ENCODE data around the gene KIR2DL1.
"Not testable (repeated sequence)": the region's sequence is repeated elsewhere in the genome, so short reads cannot be mapped to it uniquely, and the experiment has no call there.

The KIR2DL1 gene

DNA sequence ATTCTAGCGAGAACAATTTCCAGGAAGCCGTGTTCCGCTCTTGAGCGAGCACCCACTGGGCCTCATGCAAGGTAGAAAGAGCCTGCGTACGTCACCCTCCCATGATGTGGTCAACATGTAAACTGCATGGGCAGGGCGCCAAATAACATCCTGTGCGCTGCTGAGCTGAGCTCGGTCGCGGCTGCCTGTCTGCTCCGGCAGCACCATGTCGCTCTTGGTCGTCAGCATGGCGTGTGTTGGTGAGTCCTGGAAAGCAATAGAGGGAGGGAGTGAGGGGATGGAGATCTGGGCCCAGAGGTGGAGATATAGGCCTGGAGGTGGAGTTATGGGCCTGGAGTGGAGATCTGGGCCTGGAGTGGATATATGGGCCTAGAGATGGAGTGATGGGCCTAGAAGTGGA is at the start of gene KIR2DL1:
Gene KIR2DL1 (plus strand): TSS at position 148 of the 400 bp plus-strand sequence. CDS start 58 bp downstream, at position 206.
- DNase-seq: not testable (repeated sequence)

DNA sequence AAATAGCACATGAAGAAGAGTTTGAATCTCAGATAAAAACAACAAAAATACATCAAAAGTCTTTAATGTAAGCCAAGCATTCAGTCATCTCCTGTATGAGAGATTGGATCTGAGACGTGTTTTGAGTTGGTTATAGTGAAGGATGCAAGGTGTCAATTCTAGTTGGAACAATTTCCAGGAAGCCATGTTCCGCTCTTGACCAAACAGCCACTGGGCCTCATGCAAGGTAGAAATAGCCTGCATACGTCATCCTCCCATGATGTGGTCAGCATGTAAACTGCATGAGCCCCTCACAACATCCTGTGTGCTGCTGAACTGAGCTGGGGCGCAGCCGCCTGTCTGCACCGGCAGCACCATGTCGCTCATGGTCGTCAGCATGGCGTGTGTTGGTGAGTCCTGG is 45.5 kb upstream of the KIR2DL1 start, which contains the start of gene KIR3DL3:
Gene KIR3DL3 (plus strand): TSS at position 301 of the 400 bp plus-strand sequence. CDS start 55 bp downstream, at position 356.
- DNase-seq: no peak

DNA sequence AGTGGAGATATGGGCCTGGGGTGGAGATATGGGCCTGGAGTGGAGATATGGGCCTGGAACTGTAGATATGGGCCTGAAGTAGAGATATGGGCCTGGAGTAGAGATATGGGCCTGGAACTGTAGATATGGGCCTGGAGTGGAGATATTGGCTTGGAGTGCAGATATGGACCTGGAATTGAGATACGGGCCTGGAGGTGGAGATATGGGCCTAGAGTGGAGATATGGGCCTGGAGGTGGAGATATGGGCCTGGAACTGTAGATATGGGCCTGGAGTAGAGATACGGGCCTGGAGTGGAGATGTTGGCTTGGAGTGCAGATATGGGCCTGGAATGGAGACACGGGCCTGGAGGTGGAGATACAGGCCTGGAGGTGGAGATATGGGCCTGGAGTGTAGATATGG is 44.9 kb upstream of the KIR2DL1 start:
- DNase-seq: no peak

DNA sequence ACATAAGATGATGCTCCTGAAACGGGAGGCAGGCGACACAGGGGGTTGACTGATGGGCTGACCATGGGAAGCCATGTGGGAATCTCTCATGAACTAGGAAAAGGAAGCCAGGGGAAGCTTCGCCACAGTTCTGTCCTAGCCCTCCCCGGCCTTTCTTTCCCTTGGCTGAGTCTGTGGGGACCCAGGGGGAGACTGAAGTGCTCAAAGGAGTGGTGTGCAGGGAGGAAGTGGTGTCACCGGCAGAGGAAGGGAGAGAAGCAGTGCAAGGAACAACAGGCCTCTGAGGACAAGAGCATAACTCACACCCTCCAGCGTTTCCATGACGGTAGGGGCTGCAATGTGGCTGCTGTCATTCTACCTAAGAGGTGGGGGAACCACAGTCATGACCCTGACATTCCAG is 44.3 kb upstream of the KIR2DL1 start:
- no peak for DNase-seq

DNA sequence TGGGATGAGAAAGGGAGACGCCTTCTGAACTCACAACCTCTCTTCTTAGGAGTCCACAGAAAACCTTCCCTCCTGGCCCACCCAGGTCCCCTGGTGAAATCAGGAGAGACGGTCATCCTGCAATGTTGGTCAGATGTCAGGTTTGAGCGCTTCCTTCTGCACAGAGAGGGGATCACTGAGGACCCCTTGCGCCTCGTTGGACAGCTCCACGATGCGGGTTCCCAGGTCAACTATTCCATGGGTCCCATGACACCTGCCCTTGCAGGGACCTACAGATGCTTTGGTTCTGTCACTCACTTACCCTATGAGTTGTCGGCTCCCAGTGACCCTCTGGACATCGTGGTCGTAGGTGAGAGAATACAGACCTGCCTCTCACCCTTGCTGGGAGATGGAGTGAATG is 42.0 kb upstream of the KIR2DL1 start:
- DNase-seq: no peak

DNA sequence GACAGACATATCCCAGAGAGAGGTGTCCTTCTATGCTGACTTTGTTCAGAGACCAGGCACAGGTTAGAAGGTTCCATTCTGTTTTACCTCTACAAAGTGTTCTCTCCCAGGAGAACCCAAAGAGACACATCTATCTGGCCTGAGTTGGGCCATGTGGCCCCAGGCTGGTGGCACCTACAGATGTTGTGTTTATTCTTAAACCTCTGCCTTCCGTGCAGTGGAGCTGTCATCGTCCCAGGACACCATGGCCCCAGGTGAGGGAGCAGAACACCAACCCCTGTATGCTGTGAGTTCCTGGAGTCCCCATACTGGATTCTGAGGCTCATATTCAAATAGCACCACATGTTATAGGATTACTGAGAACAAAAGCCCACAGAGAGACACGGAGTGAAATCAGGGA is 41.4 kb upstream of the KIR2DL1 start:
- no peak for DNase-seq

DNA sequence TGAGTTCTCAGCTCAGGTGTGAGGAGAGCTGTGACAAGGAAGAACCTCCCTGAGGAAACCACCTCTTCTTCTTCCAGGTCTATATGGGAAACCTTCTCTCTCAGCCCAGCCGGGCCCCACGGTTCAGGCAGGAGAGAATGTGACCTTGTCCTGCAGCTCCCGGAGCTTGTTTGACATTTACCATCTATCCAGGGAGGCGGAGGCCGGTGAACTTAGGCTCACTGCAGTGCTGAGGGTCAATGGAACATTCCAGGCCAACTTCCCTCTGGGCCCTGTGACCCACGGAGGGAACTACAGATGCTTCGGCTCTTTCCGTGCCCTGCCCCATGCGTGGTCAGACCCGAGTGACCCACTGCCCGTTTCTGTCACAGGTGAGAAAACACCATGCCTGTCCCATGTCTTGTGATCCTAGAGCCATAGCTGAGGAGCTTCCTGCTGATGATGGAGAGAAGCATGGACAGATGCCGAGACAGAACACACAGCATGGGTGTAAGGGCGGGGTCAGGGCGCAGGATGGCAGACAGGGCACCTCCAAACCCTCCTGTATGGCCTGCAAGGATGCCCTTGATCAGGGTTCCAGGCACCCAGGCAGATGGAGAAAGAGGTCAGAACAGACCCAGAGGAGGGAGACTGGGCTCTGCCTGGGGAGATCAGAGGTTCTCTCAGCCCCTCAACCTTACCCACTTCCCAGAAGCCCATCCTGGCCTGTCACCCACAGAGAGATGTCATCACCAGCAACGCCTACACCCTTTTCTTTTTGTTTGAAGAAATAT is 40.0 kb upstream of the KIR2DL1 start:
- no peak for DNase-seq

DNA sequence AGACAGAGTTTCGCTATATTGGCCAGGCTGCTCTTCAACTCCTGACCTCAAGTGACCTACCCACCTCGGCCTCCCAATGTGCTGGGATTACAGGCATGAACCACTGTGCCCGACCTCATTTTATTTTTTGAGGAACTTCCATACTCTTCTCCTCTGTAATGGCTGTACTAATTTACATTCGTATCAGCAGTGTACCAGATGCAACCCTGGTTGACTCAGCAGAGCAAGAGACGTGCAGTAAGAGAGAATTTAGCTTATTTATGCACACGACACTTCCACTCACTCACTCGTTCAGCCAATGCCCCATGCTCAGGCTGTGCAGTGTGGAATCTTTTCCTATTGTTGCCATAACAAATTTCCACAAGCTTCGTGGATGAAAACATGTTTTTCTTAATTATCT is 38.4 kb upstream of the KIR2DL1 start:
- DNase-seq: no peak

DNA sequence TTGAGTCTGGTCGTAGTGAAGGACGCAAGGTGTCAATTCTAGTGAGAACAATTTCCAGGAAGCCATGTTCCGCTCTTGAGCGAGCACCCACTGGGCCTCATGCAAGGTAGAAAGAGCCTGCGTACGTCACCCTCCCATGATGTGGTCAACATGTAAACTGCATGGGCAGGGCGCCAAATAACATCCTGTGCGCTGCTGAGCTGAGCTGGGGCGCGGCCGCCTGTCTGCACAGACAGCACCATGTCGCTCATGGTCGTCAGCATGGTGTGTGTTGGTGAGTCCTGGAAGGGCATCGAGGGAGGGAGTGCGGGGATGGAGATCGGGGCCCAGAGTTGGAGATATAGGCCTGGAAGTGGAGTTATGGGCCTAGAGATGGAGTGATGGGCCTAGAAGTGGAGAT is 31.3 kb upstream of the KIR2DL1 start, which contains the start of gene KIR2DL3:
Gene KIR2DL3 (plus strand): TSS at position 208 of the 400 bp plus-strand sequence. CDS start 33 bp downstream, at position 241.
- not testable (repeated sequence) for DNase-seq

DNA sequence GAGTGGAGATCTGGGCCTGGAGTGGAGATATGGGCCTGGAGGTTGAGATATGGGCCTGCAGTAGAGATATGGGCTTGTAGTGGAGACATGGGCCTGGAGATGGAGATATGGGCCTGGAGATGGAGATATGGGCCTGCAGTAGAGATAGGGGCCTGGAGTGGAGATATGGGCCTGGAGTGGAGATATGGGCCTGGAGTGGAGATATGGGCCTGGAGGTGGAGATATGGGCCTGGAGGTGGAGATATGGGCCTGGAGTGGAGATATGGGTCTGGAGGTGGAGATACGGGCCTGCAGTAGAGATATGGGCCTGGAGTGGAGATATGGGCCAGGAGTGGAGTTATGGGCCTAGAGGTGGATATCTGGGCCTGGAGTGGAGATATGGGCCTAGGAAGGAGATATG is 30.9 kb upstream of the KIR2DL1 start:
- no peak for DNase-seq

DNA sequence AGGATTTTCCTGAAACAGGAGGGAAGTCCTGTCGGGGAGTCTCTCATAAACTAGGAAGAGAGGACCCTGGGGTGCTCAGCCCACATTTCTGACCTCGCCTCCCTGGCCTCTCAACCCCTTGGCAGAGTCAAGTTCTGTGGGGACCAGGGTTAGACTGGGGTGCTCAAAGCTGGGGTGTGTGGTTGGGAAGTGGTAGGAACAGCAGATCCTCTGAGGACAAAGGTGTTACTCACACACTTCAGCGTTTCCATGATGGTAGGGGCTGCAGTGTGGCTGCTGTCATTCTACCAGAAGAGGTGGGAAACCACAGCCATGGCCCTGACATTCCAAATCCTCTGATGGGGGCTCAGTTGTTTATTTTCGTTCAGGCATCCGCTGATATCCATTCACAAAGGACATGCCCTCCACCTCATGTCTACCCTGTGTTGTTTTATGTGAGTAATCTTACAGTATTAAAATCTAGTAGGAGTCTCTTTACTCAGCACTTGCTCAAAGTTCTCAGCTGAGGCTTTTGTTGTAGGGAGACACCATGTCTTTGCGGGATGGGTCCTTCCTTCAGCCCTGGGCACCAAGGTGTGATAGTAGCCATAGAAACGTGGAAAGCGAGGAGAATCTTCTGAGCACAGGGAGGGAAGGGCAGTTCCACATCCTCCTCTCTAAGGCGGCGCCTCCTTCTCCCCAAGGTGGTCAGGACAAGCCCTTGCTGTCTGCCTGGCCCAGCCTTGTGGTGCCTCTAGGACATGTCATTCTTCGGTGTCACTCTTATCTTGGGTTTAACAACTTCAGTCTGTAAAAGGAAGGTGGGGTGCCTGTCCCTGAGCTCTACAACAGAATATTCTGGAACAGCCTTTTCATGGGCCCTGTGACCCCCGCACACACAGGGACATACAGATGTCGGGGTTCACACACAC is 29.8 kb upstream of the KIR2DL1 start:
- no peak for DNase-seq

DNA sequence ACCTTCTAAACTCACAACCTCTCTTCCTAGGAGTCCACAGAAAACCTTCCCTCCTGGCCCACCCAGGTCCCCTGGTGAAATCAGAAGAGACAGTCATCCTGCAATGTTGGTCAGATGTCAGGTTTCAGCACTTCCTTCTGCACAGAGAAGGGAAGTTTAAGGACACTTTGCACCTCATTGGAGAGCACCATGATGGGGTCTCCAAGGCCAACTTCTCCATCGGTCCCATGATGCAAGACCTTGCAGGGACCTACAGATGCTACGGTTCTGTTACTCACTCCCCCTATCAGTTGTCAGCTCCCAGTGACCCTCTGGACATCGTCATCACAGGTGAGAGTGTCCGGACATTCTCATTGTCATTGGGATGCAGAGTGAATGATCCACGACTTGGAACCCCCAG is 27.6 kb upstream of the KIR2DL1 start:
- not testable (repeated sequence) for DNase-seq

DNA sequence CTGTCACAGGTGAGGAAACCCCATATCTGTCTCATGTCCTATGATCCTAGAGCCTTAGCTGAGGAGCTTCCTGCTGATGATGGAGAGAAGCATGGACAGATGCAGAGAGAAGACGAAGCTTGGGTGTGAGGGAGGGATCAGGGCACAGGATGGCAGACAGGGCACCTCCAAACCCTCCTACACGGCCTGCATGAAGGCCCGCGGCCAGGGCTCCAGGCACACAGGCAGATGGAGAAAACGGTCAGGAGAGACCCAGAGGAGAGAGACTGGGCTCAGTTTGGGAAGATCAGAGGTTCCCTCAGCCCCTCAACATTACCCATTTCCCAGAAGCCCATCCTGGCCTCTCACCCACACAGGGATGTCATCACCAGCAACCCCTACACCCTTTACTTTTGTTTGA is 25.5 kb upstream of the KIR2DL1 start:
- DNase-seq: not testable (repeated sequence)

DNA sequence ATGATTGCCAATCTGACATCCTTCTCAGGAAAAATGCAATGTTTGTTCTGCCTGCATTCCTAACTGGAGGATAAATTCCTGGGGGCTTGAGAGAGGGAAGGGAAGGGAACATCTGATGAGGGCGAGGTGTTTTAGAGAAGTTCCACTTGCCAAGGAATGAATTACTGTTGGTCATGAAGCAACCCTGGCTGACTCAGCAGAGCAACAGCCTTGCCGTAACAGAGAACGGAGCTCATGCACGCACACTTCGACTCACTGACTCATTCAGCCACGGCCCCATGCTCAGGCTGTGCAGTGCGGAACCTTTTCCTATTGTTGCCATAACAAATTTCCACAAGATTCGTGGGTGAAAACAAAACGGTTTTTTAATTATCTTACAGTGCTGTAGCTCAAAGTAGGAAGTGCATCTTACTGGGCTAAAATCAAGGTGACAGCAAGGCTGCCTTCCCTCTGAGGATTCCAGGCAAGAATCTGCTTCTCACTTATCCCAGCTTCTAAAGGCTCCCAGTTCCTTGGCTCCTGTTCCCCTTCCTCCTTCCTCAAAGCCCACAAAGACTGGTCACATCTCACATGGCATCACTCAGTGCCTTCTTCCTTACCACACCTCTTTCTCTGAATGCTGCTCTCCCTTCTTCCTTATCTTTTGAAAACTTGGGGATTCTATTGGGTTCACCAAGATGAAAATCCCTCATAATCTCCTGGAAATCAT is 21.8 kb upstream of the KIR2DL1 start:
- DNase-seq: peak in 1 of 2 donors; percentile 72

DNA sequence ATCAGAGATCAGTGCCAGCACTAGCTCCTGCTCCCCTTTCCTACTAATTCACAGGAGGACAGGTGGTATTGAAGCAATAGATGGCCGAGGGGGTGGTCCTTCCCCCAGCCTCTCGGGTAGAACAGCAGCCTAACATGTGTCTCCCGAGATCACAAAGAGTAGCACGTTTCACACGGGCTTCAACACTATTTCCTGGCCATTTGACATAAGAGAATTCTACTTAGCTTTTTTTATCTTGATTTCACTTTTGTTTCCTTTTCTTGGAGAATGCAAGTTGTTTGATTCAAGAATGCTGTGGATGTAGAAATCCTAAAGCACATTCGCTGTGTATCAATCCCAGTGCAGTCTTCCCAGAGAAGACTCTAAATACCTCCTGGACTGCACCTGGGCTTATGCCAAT is 19.3 kb upstream of the KIR2DL1 start:
- DNase-seq: not testable (repeated sequence)

DNA sequence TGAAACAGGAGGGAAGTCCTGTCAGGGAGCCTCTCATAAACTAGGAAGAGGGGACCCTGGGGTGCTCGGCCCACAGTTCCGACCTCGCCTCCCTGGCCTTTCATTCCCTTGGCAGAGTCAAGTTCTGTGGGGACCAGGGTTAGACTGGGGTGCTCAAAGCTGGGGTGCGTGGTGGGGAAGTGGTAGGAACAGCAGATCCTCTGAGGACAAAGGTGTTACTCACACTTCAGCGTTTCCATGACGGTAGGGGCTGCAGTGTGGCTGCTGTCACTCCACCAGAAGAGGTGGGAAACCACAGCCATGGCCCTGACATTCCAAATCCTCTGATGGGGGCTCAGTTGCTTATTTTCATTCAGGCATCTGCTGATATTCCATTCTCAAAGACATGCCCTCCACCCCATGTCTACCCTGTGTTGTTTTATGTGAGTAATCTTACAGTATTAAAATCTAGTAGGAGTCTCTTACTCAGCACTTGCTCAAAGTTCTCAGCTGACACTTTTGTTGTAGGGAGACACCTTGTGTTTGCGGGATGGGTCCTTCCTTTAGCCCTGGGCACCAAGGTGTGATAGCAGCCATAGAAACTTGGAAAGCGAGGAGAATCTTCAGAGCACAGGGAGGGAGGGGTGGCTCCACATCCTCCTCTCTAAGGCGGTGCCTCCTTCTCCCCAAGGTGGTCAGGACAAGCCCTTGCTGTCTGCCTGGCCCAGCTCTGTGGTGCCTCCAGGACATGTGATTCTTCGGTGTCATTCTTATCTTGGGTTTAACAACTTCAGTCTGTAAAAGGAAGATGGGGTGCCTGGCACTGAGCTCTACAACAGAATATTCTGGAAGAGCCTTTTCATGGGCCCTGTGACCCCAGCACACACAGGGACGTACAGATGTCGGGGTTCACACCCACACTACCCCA is 13.1 kb upstream of the KIR2DL1 start:
- not testable (repeated sequence) for DNase-seq

DNA sequence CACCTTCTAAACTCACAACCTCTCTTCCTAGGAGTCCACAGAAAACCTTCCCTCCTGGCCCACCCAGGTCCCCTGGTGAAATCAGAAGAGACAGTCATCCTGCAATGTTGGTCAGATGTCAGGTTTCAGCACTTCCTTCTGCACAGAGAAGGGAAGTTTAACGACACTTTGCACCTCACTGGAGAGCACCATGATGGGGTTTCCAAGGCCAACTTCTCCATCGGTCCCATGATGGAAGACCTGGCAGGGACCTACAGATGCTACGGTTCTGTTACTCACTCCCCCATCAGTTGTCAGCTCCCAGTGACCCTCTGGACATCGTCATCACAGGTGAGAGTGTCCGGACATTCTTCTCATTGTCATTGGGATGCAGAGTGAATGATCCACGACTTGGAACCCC is 11.0 kb upstream of the KIR2DL1 start:
- DNase-seq: not testable (repeated sequence)

DNA sequence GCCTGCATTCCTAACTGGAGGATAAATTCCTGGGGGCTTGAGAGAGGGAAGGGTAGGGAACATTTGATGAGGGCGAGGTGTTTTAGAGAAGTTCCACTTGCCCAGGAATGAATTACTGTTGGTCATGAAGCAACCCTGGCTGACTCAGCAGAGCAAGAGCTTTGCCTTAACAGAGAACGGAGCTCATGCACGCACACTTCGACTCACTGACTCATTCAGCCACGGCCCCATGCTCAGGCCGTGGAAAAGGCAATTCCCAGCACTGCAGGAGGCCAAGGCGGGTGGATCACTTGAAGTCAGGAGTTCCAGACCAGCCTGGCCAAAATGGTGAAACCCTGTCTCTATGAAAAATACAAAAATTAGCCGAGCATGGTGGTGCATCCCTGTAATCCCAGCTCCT is 5.4 kb upstream of the KIR2DL1 start:
- peak in 1 of 2 donors; percentile 60 for DNase-seq

DNA sequence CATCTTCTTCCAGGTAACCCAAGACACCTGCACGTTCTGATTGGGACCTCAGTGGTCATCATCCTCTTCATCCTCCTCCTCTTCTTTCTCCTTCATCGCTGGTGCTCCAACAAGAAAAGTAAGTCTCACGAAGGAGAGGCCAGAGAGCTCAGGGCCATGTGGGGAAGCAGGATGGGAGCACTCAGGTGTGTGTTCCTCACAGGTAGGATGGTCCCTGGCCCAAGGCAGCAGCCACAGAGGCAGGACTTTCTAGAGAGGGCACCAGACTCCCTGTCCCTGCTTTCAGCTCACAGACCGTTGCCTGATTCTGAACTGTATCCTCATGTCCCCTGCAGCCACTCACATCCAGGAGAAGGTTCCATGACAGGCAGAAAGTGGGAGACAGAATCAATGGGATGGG is 3.1 kb upstream of the KIR2DL1 start:
- not testable (repeated sequence) for DNase-seq

DNA sequence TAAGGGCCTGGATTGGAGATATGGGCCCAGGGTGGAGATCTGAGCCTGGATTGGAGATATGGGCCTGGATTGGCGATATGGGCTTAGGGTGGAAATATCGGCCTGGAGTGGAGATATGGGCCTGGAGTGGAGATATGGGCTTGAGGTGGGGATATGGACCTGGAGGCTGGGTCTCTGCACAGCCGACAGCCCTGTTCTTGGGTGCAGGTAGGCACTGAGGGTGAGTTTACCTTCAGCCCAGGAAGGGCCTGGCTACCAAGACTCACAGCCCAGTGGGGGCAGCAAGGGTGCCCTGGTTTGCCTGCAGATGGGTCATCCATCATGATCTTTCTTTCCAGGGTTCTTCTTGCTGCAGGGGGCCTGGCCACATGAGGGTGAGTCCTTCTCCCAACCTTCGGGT is 918 bp downstream of the KIR2DL1 start:
- not testable (repeated sequence) for DNase-seq

All from CD4-positive, alpha-beta T cell treated with Interferon alpha-2 for 1 hour (primary cell).